Measurements from ENCODE around the gene MACROD2.

Gene MACROD2

GRCh38 chr20:14783766-14784165 is 788.5 kb downstream of the MACROD2 start:
- DNase-seq: no peak

- no peak for DNase-seq
Observed at GRCh38 chr20:14785065-14785743, 789.9 kb downstream of the MACROD2 start.

GRCh38 chr20:14790190-14790589 is 794.9 kb downstream of the MACROD2 start:
- no peak for DNase-seq

- DNase-seq: no peak
Observed at GRCh38 chr20:14790771-14791620, 795.7 kb downstream of the MACROD2 start.

GRCh38 chr20:14792915-14793314 is 797.6 kb downstream of the MACROD2 start:
- no peak for DNase-seq

- no peak for DNase-seq
Observed at GRCh38 chr20:14799545-14800216, 804.4 kb downstream of the MACROD2 start.

GRCh38 chr20:14800707-14801425 is 805.5 kb downstream of the MACROD2 start:
- DNase-seq: no peak

- no peak for DNase-seq
Observed at GRCh38 chr20:14801591-14802325, 806.4 kb downstream of the MACROD2 start.

- DNase-seq: no peak
Observed at GRCh38 chr20:14807224-14807623, 811.9 kb downstream of the MACROD2 start.

- DNase-seq: no peak
Observed at GRCh38 chr20:14815340-14815739, 820.0 kb downstream of the MACROD2 start.

GRCh38 chr20:14816471-14816870 is 821.2 kb downstream of the MACROD2 start:
- no peak for DNase-seq

- DNase-seq: no peak
Observed at GRCh38 chr20:14817101-14817500, 821.8 kb downstream of the MACROD2 start.

GRCh38 chr20:14820771-14821170 is 825.5 kb downstream of the MACROD2 start:
- DNase-seq: no peak

- DNase-seq: no peak
Observed at GRCh38 chr20:14821251-14821650, 825.9 kb downstream of the MACROD2 start.

GRCh38 chr20:14824996-14825395 is 829.7 kb downstream of the MACROD2 start:
- DNase-seq: no peak

- DNase-seq: no peak
Observed at GRCh38 chr20:14826543-14827313, 831.4 kb downstream of the MACROD2 start.

- no peak for DNase-seq
Observed at GRCh38 chr20:14828459-14828858, 833.1 kb downstream of the MACROD2 start.

GRCh38 chr20:14829906-14830305 is 834.6 kb downstream of the MACROD2 start:
- DNase-seq: no peak

- DNase-seq: no peak
Observed at GRCh38 chr20:14830466-14830865, 835.1 kb downstream of the MACROD2 start.

- DNase-seq: no peak
Observed at GRCh38 chr20:14830899-14831298, 835.6 kb downstream of the MACROD2 start.

- DNase-seq: no peak
Observed at GRCh38 chr20:14832630-14833029, 837.3 kb downstream of the MACROD2 start.

Data from stimulated activated CD8-positive, alpha-beta memory T cell treated with anti-CD3 and anti-CD28 coated beads, Interleukin-4, amount 100 ng/mL, for 48 hours (primary cell).